Upper lobe of right lung (tissue), 1 donor: ENCODE measurements around the gene ARL14EPL. TPM values are rescaled to one million over a fixed set of nuclear protein-coding genes. Genes with fewer than 3 reads are reported as not detected.

Experiments
- ATAC-seq: fragments of 200-7000 bp; cut with Tn5 transposase; one replicate; pipeline ENCODE4 v1.9.1; 2020; ENCODE audit warnings: mild to moderate bottlenecking, moderate library complexity
- DNase-seq: peaks from one replicate; pipeline ENCODE4 v3.0.0-alpha.2; 2020
- H3K27ac ChIP-seq: fragments of 200-600 bp; one replicate; pipeline ENCODE4 v1.8.0; 2022
- H3K27me3 ChIP-seq: fragments of 200-600 bp; one replicate; pipeline ENCODE4 v1.8.0; 2022; ENCODE audit warnings: mild to moderate bottlenecking
- H3K36me3 ChIP-seq: fragments of 200-600 bp; one replicate; pipeline ENCODE4 v1.8.0; 2022
- H3K4me1 ChIP-seq: fragments of 200-600 bp; one replicate; pipeline ENCODE4 v1.8.0; 2022
- H3K4me3 ChIP-seq: fragments of 200-600 bp; one replicate; pipeline ENCODE4 v1.8.0; 2022; ENCODE audit warnings: mild to moderate bottlenecking
- H3K9me3 ChIP-seq: fragments of 200-600 bp; one replicate; pipeline ENCODE4 v1.8.0; 2022
- CTCF ChIP-seq: fragments of 200-600 bp; IDR thresholded peaks from one replicate; pipeline ENCODE4 v1.8.0; 2022; ENCODE audit warnings: antibody characterized with exemption
- intact Hi-C: fragments of 100-400 bp; cut with DNase I; formaldehyde crosslinking; loops from one replicate; pipeline ENCODE4 v1.11.0; 2022
- total RNA-seq: library from RNA; stranded (reverse); fragmentation: NEBNext Ultra II Directional; extraction: Animal tissue kit (Norgen Biotek cat#: 25700); gene quantifications from one replicate; pipeline ENCODE4 v1.2.1, GENCODE V29; 2021
- donor health status: DM: no; HTN: yes; CAD: no; lungs with severe emphysema.

Gene ARL14EPL
- total RNA-seq, 1 donor from 2014 or later, result not detected

GRCh38 chr5:116037236-116037822 lies 5.1 kb downstream of the ARL14EPL start:
- intact Hi-C loops, result no loop called here
- DNase-seq, result no peak
- no peak for TF ChIP-seq CTCF

GRCh38 chr5:116038817-116039216 lies 6.5 kb downstream of the ARL14EPL start:
- Histone ChIP-seq H3K4me1 (no peaks in the 10 kb centered on the region), H3K27ac (no peak overlapping the region), H3K27me3 (peaks cover 8% of the 10 kb centered on the region), H3K9me3 (no peaks in the 10 kb centered on the region), H3K4me3 (no peak overlapping the region), H3K36me3 (no peaks in the 10 kb centered on the region)
- no peak for TF ChIP-seq CTCF
- intact Hi-C loops, result no loop called here
- DNase-seq (no peak), ATAC-seq (peak; percentile 73)

More at GRCh38 chr5:116037236-116037822, 5.1 kb downstream of the ARL14EPL start:
- no peaks in the 10 kb centered on the region for H3K36me3 ChIP-seq
- H3K9me3 ChIP-seq, result no peaks in the 10 kb centered on the region
- H3K4me1 ChIP-seq, result no peaks in the 10 kb centered on the region
- no peak overlapping the region for H3K4me3 ChIP-seq
- no peak for ATAC-seq
- H3K27ac ChIP-seq, result no peak overlapping the region
- peaks cover 5% of the 10 kb centered on the region for H3K27me3 ChIP-seq

GRCh38 chr5:116042375-116042774 lies 10.1 kb downstream of the ARL14EPL start:
- intact Hi-C loops, result no loop called here
- DNase-seq, result no peak
- no peak for TF ChIP-seq CTCF
- H3K27me3 ChIP-seq, result peaks cover 8% of the 10 kb centered on the region
- no peaks in the 10 kb centered on the region for H3K9me3 ChIP-seq
- no peak overlapping the region for H3K4me3 ChIP-seq
- no peak for ATAC-seq
- H3K36me3 ChIP-seq, result no peaks in the 10 kb centered on the region
- H3K27ac ChIP-seq, result no peak overlapping the region
- H3K4me1 ChIP-seq, result no peaks in the 10 kb centered on the region

GRCh38 chr5:116044073-116044472 lies 11.8 kb downstream of the ARL14EPL start:
- no peak for TF ChIP-seq CTCF
- Histone ChIP-seq H3K27ac (no peak overlapping the region), H3K9me3 (no peaks in the 10 kb centered on the region), H3K27me3 (peaks cover 8% of the 10 kb centered on the region), H3K36me3 (no peaks in the 10 kb centered on the region), H3K4me1 (no peaks in the 10 kb centered on the region), H3K4me3 (no peak overlapping the region)
- intact Hi-C loops, result no loop called here
- no peak for DNase-seq
- ATAC-seq, result no peak

- Histone ChIP-seq H3K36me3 (no peaks in the 10 kb centered on the region), H3K9me3 (no peaks in the 10 kb centered on the region), H3K27ac (no peak overlapping the region), H3K27me3 (peaks cover 8% of the 10 kb centered on the region), H3K4me3 (no peak overlapping the region), H3K4me1 (no peaks in the 10 kb centered on the region)
- intact Hi-C loops, result no loop called here
- TF ChIP-seq CTCF, result no peak
- ATAC-seq (no peak), DNase-seq (no peak)
Measured at GRCh38 chr5:116045821-116046220, 13.5 kb downstream of the ARL14EPL start.

- DNase-seq, result no peak
- ATAC-seq, result no peak
- Histone ChIP-seq H3K4me3 (no peak overlapping the region), H3K27ac (no peak overlapping the region), H3K27me3 (peaks cover 8% of the 10 kb centered on the region), H3K36me3 (no peaks in the 10 kb centered on the region), H3K9me3 (no peaks in the 10 kb centered on the region), H3K4me1 (no peaks in the 10 kb centered on the region)
- intact Hi-C loops, result no loop called here
- no peak for TF ChIP-seq CTCF
Measured at GRCh38 chr5:116046261-116046660, 14.0 kb downstream of the ARL14EPL start.
